ENCODE measurements around the gene ACOXL.
"Not testable (repeated sequence)": the region's sequence is repeated elsewhere in the genome, so short reads cannot be mapped to it uniquely, and the experiment has no call there.

ACOXL gene

GRCh38 chr2:110927526-110927925, 195.2 kb downstream of the ACOXL start:
- DNase-seq (ENCODE audit: low spot score): no peak

GRCh38 chr2:110929528-110929927, 197.2 kb downstream of the ACOXL start:
- DNase-seq (ENCODE audit: low spot score): no peak

GRCh38 chr2:110931648-110932047, 199.3 kb downstream of the ACOXL start:
- DNase-seq (ENCODE audit: low spot score): no peak

- DNase-seq (ENCODE audit: low spot score): no peak
Observed at GRCh38 chr2:110933420-110933819, 201.0 kb downstream of the ACOXL start.

GRCh38 chr2:110934948-110935347, 202.6 kb downstream of the ACOXL start:
- DNase-seq (ENCODE audit: low spot score): no peak

- DNase-seq (ENCODE audit: low spot score): no peak
Observed at GRCh38 chr2:110940376-110940910, 208.1 kb downstream of the ACOXL start.

- DNase-seq (ENCODE audit: low spot score): no peak
Observed at GRCh38 chr2:110941226-110941625, 208.9 kb downstream of the ACOXL start.

GRCh38 chr2:110943070-110943634, 210.8 kb downstream of the ACOXL start:
- DNase-seq (ENCODE audit: low spot score): no peak

- DNase-seq (ENCODE audit: low spot score): no peak
Observed at GRCh38 chr2:110946902-110947301, 214.5 kb downstream of the ACOXL start.

- no peak for DNase-seq (ENCODE audit: low spot score)
Observed at GRCh38 chr2:110948027-110948674, 215.8 kb downstream of the ACOXL start.

GRCh38 chr2:110950281-110950680, 217.9 kb downstream of the ACOXL start:
- DNase-seq (ENCODE audit: low spot score): no peak

- DNase-seq (ENCODE audit: low spot score): no peak
Observed at GRCh38 chr2:110955045-110955444, 222.7 kb downstream of the ACOXL start.

GRCh38 chr2:110955556-110955955, 223.2 kb downstream of the ACOXL start:
- no peak for DNase-seq (ENCODE audit: low spot score)

GRCh38 chr2:110957293-110957692, 224.9 kb downstream of the ACOXL start:
- no peak for DNase-seq (ENCODE audit: low spot score)

GRCh38 chr2:110958346-110959119, 226.2 kb downstream of the ACOXL start:
- DNase-seq (ENCODE audit: low spot score): no peak

GRCh38 chr2:110959198-110959597, 226.8 kb downstream of the ACOXL start:
- DNase-seq (ENCODE audit: low spot score): no peak

GRCh38 chr2:110960281-110960680, 227.9 kb downstream of the ACOXL start:
- DNase-seq (ENCODE audit: low spot score): no peak

- no peak for DNase-seq (ENCODE audit: low spot score)
Observed at GRCh38 chr2:110960954-110961353, 228.6 kb downstream of the ACOXL start.

GRCh38 chr2:110961643-110962042, 229.3 kb downstream of the ACOXL start:
- not testable (repeated sequence) for DNase-seq (ENCODE audit: low spot score)

- DNase-seq (ENCODE audit: low spot score): no peak
Observed at GRCh38 chr2:110969696-110970095, 237.3 kb downstream of the ACOXL start.

- no peak for DNase-seq (ENCODE audit: low spot score)
Observed at GRCh38 chr2:110970201-110970600, 237.8 kb downstream of the ACOXL start.

GRCh38 chr2:110971811-110972210, 239.4 kb downstream of the ACOXL start:
- DNase-seq (ENCODE audit: low spot score): no peak

- no peak for DNase-seq (ENCODE audit: low spot score)
Observed at GRCh38 chr2:110973262-110973661, 240.9 kb downstream of the ACOXL start.
